GM23248 (cell line): ENCODE data around the gene SBNO2. TPM values are rescaled to one million over a fixed set of nuclear protein-coding genes. Genes with fewer than 3 reads are reported as not detected.

Experiments used
- DNase-seq: peaks from one replicate; pipeline ENCODE4 v3.0.0-alpha.2; 2015
- H2AFZ ChIP-seq: fragments of 200-600 bp; sonication (generic); 2 replicates; pipeline ENCODE4 v1.6.1; 2016; ENCODE audit warnings: antibody characterized with exemption
- H3F3A ChIP-seq: fragments of 200-600 bp; sonication (generic); 2 replicates; pipeline ENCODE4 v1.6.1; 2016; ENCODE audit warnings: mild to moderate bottlenecking, antibody characterized with exemption, mixed run types; ENCODE audit not compliant: insufficient read depth
- H3K27ac ChIP-seq: fragments of 200-600 bp; sonication (generic); 2 replicates; pipeline ENCODE4 v1.5.1; 2016; ENCODE audit warnings: mild to moderate bottlenecking
- H3K27me3 ChIP-seq: fragments of 200-600 bp; sonication (generic); replicated peaks from 2 replicates; pipeline ENCODE4 v1.6.1; 2016; ENCODE audit warnings: mild to moderate bottlenecking; ENCODE audit not compliant: insufficient read depth
- H3K36me3 ChIP-seq: fragments of 200-600 bp; sonication (generic); 2 replicates; pipeline ENCODE4 v1.6.1; 2016; ENCODE audit warnings: low read depth, mild to moderate bottlenecking
- H3K4me1 ChIP-seq: fragments of 200-600 bp; sonication (generic); 2 replicates; pipeline ENCODE4 v1.6.1; 2016; ENCODE audit warnings: mild to moderate bottlenecking; ENCODE audit not compliant: insufficient read depth
- H3K4me2 ChIP-seq: fragments of 200-600 bp; sonication (generic); one replicate; pipeline ENCODE4 v1.6.1; 2016; ENCODE audit warnings: mild to moderate bottlenecking; ENCODE audit not compliant: unreplicated experiment
- H3K4me3 ChIP-seq: fragments of 200-600 bp; sonication (generic); 2 replicates; pipeline ENCODE4 v1.5.1; 2016; ENCODE audit warnings: mild to moderate bottlenecking
- H3K79me2 ChIP-seq: fragments of 200-600 bp; sonication (generic); 2 replicates; pipeline ENCODE4 v1.6.1; 2016; ENCODE audit warnings: mild to moderate bottlenecking; ENCODE audit not compliant: insufficient read depth
- H3K9ac ChIP-seq: fragments of 200-600 bp; sonication (generic); 2 replicates; pipeline ENCODE4 v1.6.1; 2016; ENCODE audit warnings: mild to moderate bottlenecking
- H3K9me2 ChIP-seq: fragments of 200-600 bp; sonication (generic); 2 replicates; pipeline ENCODE4 v1.6.1; 2016; ENCODE audit warnings: mixed run types, mild to moderate bottlenecking, moderate library complexity; ENCODE audit not compliant: insufficient read depth
- H3K9me3 ChIP-seq: fragments of 200-600 bp; sonication (generic); one replicate; pipeline ENCODE4 v1.6.1; 2017; ENCODE audit warnings: low read depth
- H4K20me1 ChIP-seq: fragments of 200-600 bp; sonication (generic); 2 replicates; pipeline ENCODE4 v1.6.0; 2016; ENCODE audit not compliant: insufficient read depth
- EZH2 ChIP-seq: fragments of 200-600 bp; sonication (generic); IDR thresholded peaks from 2 replicates; pipeline ENCODE4 v1.6.1; 2018; ENCODE audit warnings: antibody characterized with exemption, mild to moderate bottlenecking; ENCODE audit not compliant: insufficient read depth, poor library complexity, severe bottlenecking
- EZH2phosphoT487 ChIP-seq: fragments of 200-600 bp; sonication (generic); IDR thresholded peaks from 2 replicates; pipeline ENCODE4 v1.6.1; 2018; ENCODE audit warnings: antibody characterized with exemption, moderate library complexity, mild to moderate bottlenecking, low read depth; ENCODE audit not compliant: insufficient read depth
- WGBS, 2 experiments: methylation state at CpG; one replicate each; pipeline ENCODE4 v1.1.6; 2015 to 2017; ENCODE audit warnings: low lambda C conversion rate in 2 of 2, low coverage in 1 of 2; ENCODE audit errors: missing lambda C conversion rate in 2 of 2; 5-methylcytosine and 5-hydroxymethylcytosine counted together
- in situ Hi-C: fragments of 300-500 bp; cut with MboI; formaldehyde crosslinking; loops from 2 replicates; pipeline ENCODE4 v1.15.0; 2020
- polyA plus RNA-seq: library from polyadenylated mRNA; unstranded; fragments of >200 nt; fragmentation: Nextera tagmentation; extraction: Ambion mirVana; gene quantifications from 2 replicates; pipeline ENCODE4 v1.2.1, GENCODE V29; 2016
- total RNA-seq: library from RNA; depleted of rRNA; stranded (reverse); fragments of >200 nt; shearing (Covaris generic); gene quantifications from 2 replicates; pipeline ENCODE4 v1.2.3, GENCODE V29; 2014

The SBNO2 gene
- total and polyA plus RNA-seq, 2 experiments from 2014 or later: 7.5 to 70.4 TPM

- Histone ChIP-seq H3F3A (peaks cover 8% of the 10 kb centered on the region; the same call in 1 of the 2 replicates), H3K9me2 (no peaks in the 10 kb centered on the region), H3K4me2 (no peak overlapping the region), H3K9ac (no peak overlapping the region), H3K9me3 (no peaks in the 10 kb centered on the region), H2AFZ (no peak overlapping the region), H3K27ac (no peak overlapping the region), H3K79me2 (peaks cover 96% of the 10 kb centered on the region), H3K36me3 (peaks cover 22% of the 10 kb centered on the region; the same call in 1 of the 2 replicates), H3K4me1 (peaks cover 19% of the 10 kb centered on the region; the same call in 1 of the 2 replicates), H3K4me3 (no peak overlapping the region), H3K27me3 (no peaks in the 10 kb centered on the region), H4K20me1 (no peaks in the 10 kb centered on the region)
- WGBS, 2 experiments: 91 to 93% methylated on average over 17 of the region's 17 CpGs
- in situ Hi-C loops: no loop called here
- TF ChIP-seq EZH2phosphoT487 (no peak), EZH2 (no peak)
- no peak for DNase-seq
Measured at GRCh38 chr19:1128106-1128505, 46.0 kb downstream of the SBNO2 start.

GRCh38 chr19:1126984-1127760, 46.9 kb downstream of the SBNO2 start:
- no peak overlapping the region for H2AFZ ChIP-seq
- no peaks in the 10 kb centered on the region for H3K9me3 ChIP-seq
- peaks cover 23% of the 10 kb centered on the region; the same call in 1 of the 2 replicates for H3K36me3 ChIP-seq
- H3K79me2 ChIP-seq: peaks cover 92% of the 10 kb centered on the region
- 92 to 94% methylated on average over 24 to 33 of the region's 33 CpGs for WGBS, 2 experiments
- H3K9me2 ChIP-seq: no peaks in the 10 kb centered on the region
- in situ Hi-C loops: no loop called here
- no peaks in the 10 kb centered on the region for H3K27me3 ChIP-seq
- H3K4me2 ChIP-seq: no peak overlapping the region
- H3K4me3 ChIP-seq: no peak overlapping the region
- no peak for DNase-seq
- H3F3A ChIP-seq: peaks cover 8% of the 10 kb centered on the region; the same call in 1 of the 2 replicates
- H3K9ac ChIP-seq: no peak overlapping the region
- H4K20me1 ChIP-seq: no peaks in the 10 kb centered on the region
- H3K4me1 ChIP-seq: peaks cover 13% of the 10 kb centered on the region; the same call in 1 of the 2 replicates
- TF ChIP-seq EZH2: no peak
- no peak for TF ChIP-seq EZH2phosphoT487
- no peak overlapping the region for H3K27ac ChIP-seq

- H3K9ac ChIP-seq: no peak overlapping the region
- no peak overlapping the region for H3K4me3 ChIP-seq
- H3K79me2 ChIP-seq: peaks cover 95% of the 10 kb centered on the region
- no peak overlapping the region for H3K27ac ChIP-seq
- TF ChIP-seq EZH2: no peak
- no peak for TF ChIP-seq EZH2phosphoT487
- peaks cover 8% of the 10 kb centered on the region; the same call in 1 of the 2 replicates for H3F3A ChIP-seq
- H2AFZ ChIP-seq: no peak overlapping the region
- H3K9me3 ChIP-seq: no peaks in the 10 kb centered on the region
- no peak for DNase-seq
- H3K9me2 ChIP-seq: no peaks in the 10 kb centered on the region
- H3K4me1 ChIP-seq: peaks cover 13% of the 10 kb centered on the region; the same call in 1 of the 2 replicates
- in situ Hi-C loops: no loop called here
- peaks cover 34% of the 10 kb centered on the region; the same call in 1 of the 2 replicates for H3K36me3 ChIP-seq
- WGBS, 2 experiments: 85 to 86% methylated on average over 33 of the region's 33 CpGs
- no peak overlapping the region for H3K4me2 ChIP-seq
- H3K27me3 ChIP-seq: no peaks in the 10 kb centered on the region
- H4K20me1 ChIP-seq: no peaks in the 10 kb centered on the region
Measured at GRCh38 chr19:1125601-1126467, 48.2 kb downstream of the SBNO2 start.
